GM21786 (cell line): ENCODE data around the gene RPS3A.
"Not testable (repeated sequence)": the region's sequence is repeated elsewhere in the genome, so short reads cannot be mapped to it uniquely, and the experiment has no call there.

ENCODE experiments used
- ATAC-seq: cut with Tn5 transposase; IDR thresholded peaks from one replicate; pipeline ENCODE4 v1.9.1; 2021; ENCODE audit not compliant: unreplicated experiment

Gene RPS3A

DNA sequence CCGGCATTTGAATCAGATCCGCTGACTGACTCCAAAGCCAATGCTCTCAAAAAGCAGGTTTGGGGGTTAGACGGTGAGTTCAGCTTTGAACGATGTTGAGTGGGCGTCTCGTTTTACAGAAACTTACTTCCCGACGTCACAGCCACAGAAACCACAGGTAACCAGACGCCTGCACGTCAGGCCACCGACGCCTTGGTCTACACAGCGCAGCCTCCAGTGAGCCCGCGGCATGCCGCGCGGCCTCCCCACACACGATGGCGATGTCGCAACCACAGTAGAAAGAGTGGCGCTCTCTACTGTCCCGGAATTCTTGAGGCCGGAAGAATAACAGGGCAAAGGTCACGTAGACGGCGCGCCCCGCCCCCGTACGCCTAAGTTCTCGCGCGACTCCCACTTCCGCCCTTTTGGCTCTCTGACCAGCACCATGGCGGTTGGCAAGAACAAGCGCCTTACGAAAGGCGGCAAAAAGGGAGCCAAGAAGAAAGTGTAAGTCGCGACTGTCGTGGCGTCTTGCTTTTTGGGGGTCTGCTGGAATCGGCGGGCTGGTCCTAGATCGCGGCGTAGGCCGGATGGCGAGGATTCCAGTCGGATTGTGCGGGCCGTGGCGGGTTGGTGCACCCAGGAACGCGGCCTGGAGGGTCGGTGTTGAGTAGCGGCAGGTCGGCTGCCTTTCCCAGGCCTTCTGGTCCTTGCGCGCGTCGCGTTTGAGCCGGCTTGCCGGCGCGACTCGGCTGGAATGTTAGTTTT, at the start of gene RPS3A:
TSS of gene RPS3A (plus strand) at position 400 of the 747 bp plus-strand sequence. CDS start at position 425, 25 bp downstream.
- peak; percentile 89 for ATAC-seq

DNA sequence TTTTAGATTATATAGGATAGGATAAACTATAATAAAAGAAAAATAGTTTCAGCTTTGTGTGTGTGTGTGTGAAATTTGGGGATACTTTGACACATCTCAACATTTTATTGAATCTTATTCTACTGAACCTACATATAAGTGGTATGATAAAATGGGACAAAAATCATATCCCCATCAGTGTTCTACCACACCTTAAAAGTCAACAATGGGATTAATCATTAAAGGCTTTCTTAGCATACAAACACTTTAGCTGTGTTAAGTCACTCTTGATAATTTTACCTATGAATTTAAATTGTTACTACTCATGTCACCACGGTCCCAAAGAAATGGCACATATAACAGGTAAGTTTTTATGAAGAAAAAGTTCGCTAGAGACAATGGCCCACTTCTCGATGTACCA, 46.6 kb upstream of the RPS3A start:
- ATAC-seq = peak; percentile 4

DNA sequence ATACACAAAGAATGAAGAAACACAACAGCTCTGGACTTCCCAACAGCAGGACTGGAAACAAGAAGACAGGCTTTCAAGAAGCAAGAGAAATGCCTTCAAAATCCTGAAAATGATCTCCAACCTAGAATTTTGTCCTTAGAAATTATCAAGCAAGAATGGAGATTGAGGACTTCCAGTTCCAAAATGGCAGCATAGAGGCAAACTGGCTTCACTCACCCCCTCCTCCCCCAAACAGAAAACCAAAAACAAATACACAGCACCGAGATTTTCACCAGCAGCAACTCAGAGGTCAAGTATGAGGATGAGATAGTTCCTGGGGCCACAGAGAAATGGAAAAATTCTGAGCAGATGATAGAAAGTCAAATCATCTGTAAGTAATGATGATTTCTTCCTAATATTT, 43.9 kb upstream of the RPS3A start:
- ATAC-seq = no peak

DNA sequence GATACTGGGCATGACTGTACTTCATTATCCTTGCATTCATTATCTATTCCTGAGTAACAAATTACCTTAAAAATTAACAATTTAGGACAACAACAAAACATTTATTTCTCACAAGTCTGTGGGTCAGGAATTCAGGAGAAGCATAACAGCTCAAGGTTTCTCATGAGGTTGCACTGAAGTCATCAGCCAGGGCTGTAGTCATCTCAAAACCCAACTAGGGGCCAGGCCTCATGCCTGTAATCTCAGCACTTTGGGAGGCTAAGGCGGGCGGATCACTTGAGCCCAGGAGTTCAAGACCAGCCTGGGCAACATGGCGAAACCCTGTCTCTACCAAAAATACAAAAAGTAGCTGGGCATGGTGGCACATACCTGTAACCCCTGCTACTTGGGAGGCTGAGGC, 36.3 kb upstream of the RPS3A start:
- not testable (repeated sequence) for ATAC-seq

DNA sequence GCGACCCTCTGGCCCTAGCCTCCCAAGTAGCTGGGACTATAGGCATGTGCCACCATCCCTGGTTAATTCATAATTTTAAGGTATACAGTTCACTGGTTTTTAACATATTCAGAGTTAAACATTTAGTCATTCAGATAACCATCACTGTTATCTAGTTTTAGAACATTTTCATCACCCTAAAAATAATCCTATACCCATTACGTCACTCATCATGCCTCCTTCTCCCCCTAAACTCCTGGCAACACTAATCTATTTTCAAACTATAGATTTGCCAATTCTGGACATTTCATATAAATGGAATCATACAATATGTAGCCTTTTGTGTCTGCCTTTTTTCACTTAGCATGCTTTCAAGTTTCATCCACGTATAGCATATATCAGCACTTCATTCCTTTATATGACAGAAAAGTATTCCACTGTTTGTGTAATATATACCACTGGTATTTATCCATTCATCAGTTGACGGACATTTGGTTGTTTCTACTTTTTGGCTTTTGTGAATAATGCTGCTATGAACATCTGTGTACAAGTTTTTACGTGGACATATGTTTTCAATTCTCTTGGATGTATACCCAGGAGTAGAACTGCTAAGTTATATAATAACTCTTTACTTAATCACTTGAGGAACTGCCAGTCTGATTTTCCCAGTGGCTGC, 32.0 kb upstream of the RPS3A start:
- no peak for ATAC-seq

DNA sequence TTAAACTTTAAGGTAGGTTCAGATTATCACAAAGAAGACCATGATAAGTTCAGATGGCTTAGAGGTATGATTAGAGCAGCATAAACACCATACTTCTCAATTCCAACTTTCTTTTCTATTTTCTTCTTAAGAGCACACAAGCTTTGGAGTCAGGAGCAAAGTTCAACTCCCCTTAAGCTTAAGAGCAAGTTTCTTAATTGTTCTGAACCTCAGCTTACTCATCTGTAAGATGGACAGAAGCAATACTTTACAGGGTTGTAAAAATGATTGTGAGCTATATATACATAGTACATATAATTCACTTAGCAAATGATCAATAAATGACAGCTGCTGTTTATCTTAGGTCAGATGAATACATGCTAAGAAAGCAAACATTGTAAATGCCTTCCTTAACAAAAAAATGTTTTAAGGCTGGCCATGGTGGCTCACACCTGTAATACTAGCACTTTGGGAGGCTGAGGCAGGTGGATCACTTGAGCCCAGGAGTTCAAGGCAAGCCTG, 25.0 kb upstream of the RPS3A start:
- ATAC-seq = no peak

DNA sequence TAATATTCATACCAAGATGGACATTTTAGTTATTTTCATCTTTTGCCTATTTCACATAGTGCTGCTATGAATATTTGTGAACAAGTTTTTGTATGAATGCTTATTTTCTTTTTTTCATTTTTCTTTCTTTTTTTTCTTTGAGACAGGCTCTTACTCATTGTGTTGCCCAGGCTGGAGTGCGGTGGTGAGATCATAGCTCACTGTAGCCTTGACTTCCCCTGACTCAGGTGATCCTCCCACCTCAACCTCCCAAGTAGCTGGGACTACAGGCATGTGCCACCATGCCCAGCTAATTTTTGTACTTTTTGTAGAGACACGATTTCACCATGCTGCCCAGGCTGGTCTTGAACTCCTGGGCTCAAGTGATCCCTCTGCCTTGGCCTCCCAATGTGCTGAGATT, 21.4 kb upstream of the RPS3A start:
- ATAC-seq = not testable (repeated sequence)

DNA sequence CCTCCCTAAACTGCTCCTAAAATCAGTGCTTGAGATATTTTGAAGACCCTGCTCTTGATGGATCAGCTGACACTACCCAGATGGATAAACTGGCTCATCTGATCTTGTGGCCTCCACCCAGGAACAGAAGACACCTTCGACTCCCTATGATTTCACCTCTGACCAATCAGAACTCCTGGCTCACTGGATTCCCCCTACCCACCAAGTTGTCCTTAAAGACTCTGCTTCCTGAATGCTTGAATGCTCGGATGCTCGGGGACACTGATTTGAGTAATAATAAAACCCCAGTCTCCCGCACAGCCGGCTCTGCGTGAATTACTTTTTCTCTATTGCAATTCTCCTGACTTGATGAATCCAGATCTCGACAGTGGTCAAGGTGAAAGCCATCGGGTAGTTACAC, 12.0 kb upstream of the RPS3A start:
- ATAC-seq = no peak

DNA sequence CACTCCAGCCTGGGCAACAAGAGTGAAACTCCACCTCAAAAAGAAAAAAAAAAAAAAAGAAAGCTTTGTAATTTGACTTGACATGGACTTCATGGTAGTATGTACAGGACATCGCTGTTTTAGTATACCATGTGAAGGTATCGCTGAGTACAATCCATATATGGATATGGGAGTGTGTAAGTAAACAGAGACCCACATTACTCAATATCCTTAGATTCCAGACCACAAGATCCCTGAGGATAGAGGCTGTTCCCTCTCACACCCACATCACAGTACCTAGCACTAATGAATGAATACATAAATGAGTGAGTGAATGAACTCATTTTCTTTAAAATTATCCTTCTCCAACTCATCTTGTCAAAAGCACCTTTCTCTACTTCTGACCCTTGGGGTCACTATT, 8.4 kb upstream of the RPS3A start:
- ATAC-seq = no peak

DNA sequence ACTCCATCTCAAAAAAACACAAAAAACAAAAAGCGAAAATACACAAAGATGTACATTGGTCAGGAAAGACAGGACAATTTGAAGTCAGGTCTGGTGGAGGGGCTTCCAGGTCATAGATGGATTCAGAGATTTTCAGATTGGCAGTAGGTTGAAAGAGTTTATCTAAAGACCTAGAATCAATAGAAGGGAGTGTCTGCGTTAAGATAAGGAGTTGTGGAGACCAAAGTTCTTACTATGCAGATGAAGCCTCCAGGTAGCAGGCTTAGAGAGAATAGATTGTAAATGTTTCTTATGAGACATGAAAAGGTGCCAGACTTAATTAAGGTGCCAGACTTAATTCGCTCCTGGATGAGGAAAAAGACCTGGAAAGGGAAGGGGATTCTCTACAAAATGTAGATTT, 6.9 kb upstream of the RPS3A start:
- no peak for ATAC-seq

DNA sequence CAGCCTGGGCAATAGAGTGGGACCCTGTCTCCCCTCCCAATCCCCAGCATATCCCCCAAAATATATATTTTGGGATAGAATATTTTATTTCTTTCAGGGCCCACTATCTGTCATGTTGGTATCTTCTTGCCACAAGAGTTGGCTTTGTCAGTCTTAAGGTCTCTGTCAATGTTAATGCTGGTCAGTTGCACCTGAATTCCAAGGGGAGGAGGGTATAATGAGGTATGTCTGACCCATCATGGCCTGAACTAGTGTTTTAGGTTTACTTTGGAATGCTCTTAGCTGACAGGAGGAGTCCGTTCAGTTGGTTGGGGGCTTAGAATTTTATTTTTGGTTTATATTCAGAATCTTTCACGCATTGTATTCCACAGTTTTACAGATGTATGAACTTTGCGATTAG, 6.2 kb upstream of the RPS3A start:
- ATAC-seq = no peak

DNA sequence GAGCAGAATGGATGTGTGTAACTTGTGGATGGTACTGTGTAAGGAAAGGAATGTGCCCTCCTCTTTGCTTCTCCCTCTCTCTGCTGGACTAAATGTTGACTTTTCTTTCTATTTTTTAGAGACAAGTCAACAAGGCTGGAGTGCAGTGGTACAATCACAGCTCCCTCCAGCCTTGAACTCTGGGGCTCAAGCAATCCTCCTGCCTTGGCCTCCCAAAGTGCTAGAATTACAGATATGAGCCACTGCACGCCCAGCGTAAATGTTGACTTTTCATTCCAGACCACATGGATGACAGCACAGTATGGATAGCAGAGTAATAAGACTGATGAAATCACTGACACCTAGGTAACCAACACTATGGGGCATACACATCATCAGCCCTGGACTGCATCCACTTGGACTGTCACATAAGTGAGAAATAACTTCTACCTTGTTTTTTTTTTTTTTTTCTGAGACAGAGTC, 5.1 kb upstream of the RPS3A start:
- ATAC-seq = no peak

DNA sequence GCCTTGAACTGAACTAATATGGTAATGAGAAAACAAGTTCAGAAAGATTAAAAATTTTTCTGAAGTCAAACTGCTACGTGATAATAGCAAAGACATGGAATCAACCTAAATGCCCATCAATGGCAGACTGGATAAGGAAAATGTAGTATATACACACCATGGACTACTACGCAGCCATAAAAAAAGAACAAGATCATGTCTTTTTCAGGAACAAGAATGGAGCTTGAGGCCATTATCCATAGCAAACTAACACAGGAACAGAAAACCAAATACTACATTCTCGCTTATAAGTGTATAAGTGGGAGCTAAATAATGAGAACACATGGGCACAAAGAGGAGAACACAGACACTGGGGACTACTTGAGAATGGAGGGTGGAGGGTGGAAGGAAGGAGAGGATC, 4.3 kb upstream of the RPS3A start:
- ATAC-seq = no peak

DNA sequence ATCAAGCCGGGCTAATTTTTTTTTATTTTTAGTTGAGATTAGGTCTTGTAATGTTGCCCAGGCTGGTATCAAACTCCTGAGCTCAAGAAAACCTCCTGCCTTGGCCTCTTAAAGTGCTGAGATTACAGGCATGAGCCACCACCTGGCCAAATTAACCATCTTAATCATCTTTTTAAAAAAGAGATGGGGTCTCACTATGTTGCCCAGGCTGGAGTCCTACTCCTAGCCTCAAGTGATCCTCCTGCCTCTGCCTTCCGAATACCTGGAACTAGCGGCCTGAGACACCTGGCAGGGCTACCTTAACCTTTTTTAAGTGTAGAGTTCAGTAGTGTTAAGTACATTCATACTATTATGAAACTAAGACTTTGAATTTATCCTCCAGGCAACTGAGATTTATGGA, 1.7 kb upstream of the RPS3A start:
- no peak for ATAC-seq

DNA sequence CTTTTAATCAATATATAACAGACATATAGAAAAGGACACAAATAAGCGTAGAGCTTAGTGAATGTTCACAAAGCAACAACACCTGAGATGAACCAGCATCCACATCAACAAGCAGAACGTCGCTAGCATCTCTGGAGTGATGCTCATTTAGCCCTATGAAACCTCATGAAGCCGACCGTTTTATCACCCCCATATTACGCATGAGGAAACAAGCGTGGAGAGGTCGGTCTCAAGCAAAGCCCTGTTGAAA, 524 bp upstream of the RPS3A start:
- no peak for ATAC-seq

DNA sequence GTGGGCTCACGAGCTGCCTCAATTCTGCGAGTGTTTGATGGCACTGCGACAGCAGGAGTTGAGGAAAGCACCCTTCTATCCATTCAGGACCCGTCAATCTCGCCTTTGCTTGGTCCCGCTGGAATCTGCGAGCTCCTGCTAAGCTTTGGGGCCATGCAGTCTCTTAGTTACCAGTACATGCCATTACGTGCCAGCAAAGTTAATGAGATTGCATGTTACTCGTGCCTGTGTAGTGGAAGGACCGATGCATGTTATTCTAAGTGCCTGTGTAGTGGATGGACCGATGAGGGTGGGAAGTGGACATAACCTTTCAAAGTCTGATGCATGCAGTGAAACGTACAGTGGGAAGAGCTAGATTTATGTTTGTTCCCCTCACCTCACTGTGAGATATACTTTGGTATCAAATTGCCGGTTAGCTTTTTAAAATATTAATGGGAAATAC, 569 bp downstream of the RPS3A start:
- no peak for ATAC-seq

DNA sequence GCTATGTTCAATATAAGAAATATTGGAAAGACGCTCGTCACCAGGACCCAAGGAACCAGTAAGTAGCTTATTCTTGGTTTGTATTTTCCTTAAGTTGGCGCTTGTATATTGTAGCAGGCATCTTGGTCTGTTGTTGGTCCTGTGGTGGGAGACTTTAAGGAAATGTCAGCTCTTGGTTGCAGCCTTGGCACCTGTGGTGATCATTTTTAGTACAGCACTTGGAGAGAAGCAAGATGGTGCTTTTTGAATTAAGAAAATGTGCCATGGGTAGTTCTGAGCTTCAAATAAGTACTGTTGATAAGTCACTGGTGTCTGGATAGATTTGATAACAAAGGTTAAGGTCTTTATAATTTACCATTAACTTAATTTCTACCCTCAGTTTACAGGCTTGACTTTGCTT, 1.1 kb downstream of the RPS3A start:
- no peak for ATAC-seq

DNA sequence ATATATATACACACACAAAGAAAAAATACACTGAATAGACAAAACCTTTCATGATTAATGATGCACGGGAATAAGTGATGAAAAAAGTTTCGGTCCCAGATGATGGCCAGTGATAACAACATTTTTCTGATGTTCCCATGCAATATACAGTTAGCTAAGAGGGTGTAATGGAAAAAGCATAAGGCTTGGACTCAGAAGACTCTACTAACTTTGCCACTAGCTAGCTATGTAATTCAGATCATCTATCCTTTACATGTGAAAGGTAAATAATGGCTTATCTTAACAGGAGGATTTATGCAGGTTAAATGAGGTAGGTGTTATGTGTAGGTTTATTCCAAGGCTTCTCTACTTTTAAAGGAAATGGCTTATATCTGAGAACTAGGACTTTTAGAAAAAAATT, 4.3 kb downstream of the RPS3A start:
- ATAC-seq = no peak

DNA sequence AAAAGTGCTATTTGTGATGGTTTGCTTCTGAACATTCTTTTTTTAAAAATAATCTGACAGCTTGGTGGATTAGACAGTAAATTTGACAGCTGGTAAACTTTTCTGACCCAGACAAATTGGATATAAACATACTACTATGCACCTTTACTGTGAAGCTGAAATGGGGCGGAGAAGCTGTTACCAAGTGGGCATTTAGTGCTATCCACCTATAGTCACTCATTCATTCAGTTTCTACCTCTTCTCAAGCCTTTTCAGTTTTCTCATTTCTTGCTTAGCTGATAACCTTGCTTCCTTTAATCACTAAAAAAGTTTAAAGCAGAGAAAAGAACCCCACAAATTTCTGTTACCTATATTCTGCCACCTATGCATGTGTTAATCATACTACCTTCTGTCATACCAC, 5.2 kb downstream of the RPS3A start:
- ATAC-seq = no peak

DNA sequence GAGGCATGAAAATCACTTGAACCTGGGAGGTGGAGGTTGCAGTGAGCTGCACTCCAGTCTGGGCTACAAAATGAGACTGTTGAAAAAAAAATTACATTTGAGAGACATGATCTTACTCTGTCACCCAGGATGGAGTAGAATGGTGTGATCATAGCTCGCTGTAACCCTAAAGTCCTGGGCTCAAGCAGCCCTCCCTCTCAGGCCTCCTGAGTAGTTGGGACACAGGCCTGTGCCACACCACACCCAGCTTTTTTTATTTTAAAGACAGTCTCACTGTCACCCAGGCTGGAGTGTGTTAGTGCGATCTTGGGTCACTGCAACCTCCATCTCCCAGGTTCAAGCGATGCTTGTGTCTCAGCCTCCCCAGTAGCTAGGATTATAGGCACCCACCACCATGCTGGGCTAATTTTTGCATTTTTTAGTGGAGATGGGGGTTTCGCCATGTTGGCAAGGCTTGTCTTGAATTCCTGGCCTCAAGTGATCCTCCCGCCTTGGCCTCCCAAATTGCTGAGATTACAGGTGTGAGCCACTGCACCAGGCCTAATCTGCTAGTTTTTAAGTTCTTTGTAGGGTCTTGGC, 6.1 kb downstream of the RPS3A start:
- ATAC-seq = no peak

DNA sequence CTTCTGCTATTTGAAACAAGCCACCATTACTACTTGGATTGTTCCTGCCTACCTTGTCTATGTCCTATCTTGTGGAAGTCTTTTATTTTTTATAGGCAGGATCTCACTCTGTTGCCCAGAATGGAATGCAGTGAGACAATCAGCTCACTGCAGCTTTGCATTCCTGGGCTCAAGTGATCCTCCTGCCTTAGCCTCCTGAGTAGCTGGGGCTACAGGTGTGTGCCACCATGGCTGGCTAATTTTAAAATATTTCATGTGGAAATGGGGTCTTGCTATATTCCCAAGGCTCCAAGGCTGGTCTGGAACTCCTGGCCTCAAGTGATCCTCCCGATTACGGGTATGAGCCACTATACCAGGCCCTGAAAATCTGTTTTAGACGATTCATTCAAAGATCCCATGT, 7.6 kb downstream of the RPS3A start:
- no peak for ATAC-seq

DNA sequence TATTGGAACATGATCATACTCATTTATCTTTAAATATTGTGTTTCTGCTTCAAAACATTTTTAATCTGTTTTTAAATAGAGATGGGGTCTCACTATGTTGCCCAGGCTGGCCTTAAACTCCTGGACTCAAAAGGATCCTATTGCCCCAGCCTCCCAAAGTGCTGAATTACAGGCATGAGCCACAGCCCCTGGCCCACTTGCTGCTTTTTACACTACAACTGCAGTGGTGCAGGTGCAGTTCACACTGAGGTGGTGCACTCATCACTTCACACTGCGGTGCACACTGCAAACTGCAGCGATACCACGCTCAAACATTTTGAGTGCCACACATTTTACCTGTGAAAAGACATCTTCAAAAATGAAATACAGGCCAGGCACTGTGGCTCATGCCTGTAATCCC, 10.8 kb downstream of the RPS3A start:
- no peak for ATAC-seq
